ENCODE data around the gene CYSRT1.

- no peak for TF ChIP-seq CTCF (conservative IDR thresholded peaks at IDR 0.05 in 1 of 2, IDR thresholded peaks at IDR 0.05 in 1 of 2; ENCODE audit: low read depth in 1 of 2, low read length in 2 of 2)
- TF ChIP-seq EZH2 (IDR thresholded peaks at IDR 0.05; ENCODE audit: low read length, missing control alignments) = no peak
These were observed 3.6 kb downstream of the CYSRT1 start for GRCh38 chr9:137228506-137228967.

Data from fibroblast of lung (primary cell).